Measurements from ENCODE around the gene TRIM69.

Gene TRIM69

GRCh38 chr15:44804298-44805046, 68.1 kb downstream of the TRIM69 start:
- no peak for DNase-seq (ENCODE audit: low read depth)

GRCh38 chr15:44808557-44808956, 72.2 kb downstream of the TRIM69 start:
- no peak for DNase-seq (ENCODE audit: low read depth)

- no peak for DNase-seq (ENCODE audit: low read depth)
Measured at GRCh38 chr15:44810237-44810636, 73.9 kb downstream of the TRIM69 start.

- DNase-seq (ENCODE audit: low read depth) = no peak
Measured at GRCh38 chr15:44811337-44811736, 75.0 kb downstream of the TRIM69 start.

GRCh38 chr15:44812029-44812517, 75.7 kb downstream of the TRIM69 start:
- DNase-seq (ENCODE audit: low read depth) = no peak

- DNase-seq (ENCODE audit: low read depth) = no peak
Measured at GRCh38 chr15:44813231-44813630, 76.9 kb downstream of the TRIM69 start.

Data from stimulated activated CD8-positive, alpha-beta memory T cell treated with anti-CD3 and anti-CD28 coated beads, Interleukin-12 subunit alpha, Interleukin-12 subunit beta, amount 100 ng/mL, for 4 hours (primary cell).